GM12878 (cell line): Measurements from ENCODE around the gene U2AF2.

Experiments used
- BHLHE40 ChIP-seq, 2 experiments: fragments of 450-650 bp in 1 of 2; IDR thresholded peaks; 2 replicates each; pipeline ENCODE4 v1.6.1; 2011 to 2017; ENCODE audit warnings: low read depth in 2 of 2, borderline replicate concordance in 1 of 2, improper control_type of control experiment in 1 of 2, low read length in 1 of 2, mild to moderate bottlenecking in 1 of 2
- CBX5 ChIP-seq: sonication (generic); IDR thresholded peaks from 2 replicates; pipeline ENCODE4 v1.6.1; 2016; ENCODE audit warnings: low read depth, moderate library complexity, mild to moderate bottlenecking, inconsistent platforms
- CTCF ChIP-seq, 3 experiments: IDR thresholded peaks in 2 of 3; conservative IDR thresholded peaks in 1 of 3; 2 replicates each; pipeline ENCODE4 v1.5.1; 2011; ENCODE audit warnings: low read depth in 3 of 3, low read length in 3 of 3, mild to moderate bottlenecking in 3 of 3, control low read depth in 2 of 3, moderate library complexity in 2 of 3, inconsistent platforms in 1 of 3, mixed read lengths in 1 of 3; ENCODE audit not compliant: control insufficient read depth in 2 of 3, insufficient read depth in 1 of 3; ENCODE audit errors: extremely low read depth in 1 of 3
- GABPA ChIP-seq: IDR thresholded peaks from 2 replicates; pipeline ENCODE4 v1.6.1; 2014; ENCODE audit warnings: antibody characterized with exemption, low read depth, mild to moderate bottlenecking, inconsistent platforms
- IKZF2 ChIP-seq, 2 experiments: fragments of 450-650 bp; IDR thresholded peaks; 2 replicates each; pipeline ENCODE4 v1.6.1; 2017; ENCODE audit warnings: mild to moderate bottlenecking in 2 of 2, moderate library complexity in 2 of 2
- MAX ChIP-seq: IDR thresholded peaks from 2 replicates; pipeline ENCODE4 v1.6.1; 2012; ENCODE audit warnings: low read depth, low read length, improper control_type of control experiment
- NKRF ChIP-seq: fragments of 450-650 bp; conservative IDR thresholded peaks from 2 replicates; pipeline ENCODE4 v1.6.1; 2017; ENCODE audit warnings: mild to moderate bottlenecking, moderate library complexity
- NR2C2 ChIP-seq: IDR thresholded peaks from 2 replicates; pipeline ENCODE4 v1.6.1; 2011; ENCODE audit warnings: borderline replicate concordance, low read depth; ENCODE audit not compliant: control insufficient read depth, insufficient read length
- POLR2A ChIP-seq: IDR thresholded peaks from 2 replicates; pipeline ENCODE4 v1.6.1; 2011; ENCODE audit warnings: low read depth, mild to moderate bottlenecking, low read length
- REST ChIP-seq: IDR thresholded peaks from 2 replicates; pipeline ENCODE4 v1.6.1; 2012; ENCODE audit warnings: mild to moderate bottlenecking, low read depth, low read length
- SP1 ChIP-seq: IDR thresholded peaks from one replicate; pipeline ENCODE4 v1.6.1; 2011; ENCODE audit warnings: low read depth, low read length
- SUZ12 ChIP-seq: fragments of 200-600 bp; sonication (generic); IDR thresholded peaks from one replicate; pipeline ENCODE4 v1.6.1; 2018; ENCODE audit warnings: antibody characterized with exemption, mild to moderate bottlenecking; ENCODE audit not compliant: unreplicated experiment

- TF ChIP-seq POLR2A (no peak), MAX (no peak), NKRF (no peak), BHLHE40 (IDR thresholded peaks at IDR 0.05; ENCODE audit: borderline replicate concordance in 1 of 2, low read depth in 2 of 2, low read length in 1 of 2) (no peak), CTCF (IDR thresholded peaks at IDR 0.05 in 2 of 3, conservative IDR thresholded peaks at IDR 0.05 in 1 of 3; ENCODE audit: control insufficient read depth in 2 of 3, extremely low read depth in 1 of 3, insufficient read depth in 1 of 3, low read depth in 3 of 3, low read length in 3 of 3) (no peak), CBX5 (no peak), SP1 (no peak), GABPA (no peak), REST (no peak), SUZ12 (no peak), NR2C2 (no peak), IKZF2 (IDR thresholded peaks at IDR 0.05) (no peak)
These were observed 2.3 kb upstream of the U2AF2 start for GRCh38 chr19:55652311-55653128.
